Ramos (cell line): ENCODE results near the gene CEP72.
"Not testable (repeated sequence)": the region's sequence is repeated elsewhere in the genome, so short reads cannot be mapped to it uniquely, and the experiment has no call there.

ENCODE experiments used
- in situ Hi-C: fragments of 300-500 bp; cut with MboI; formaldehyde crosslinking; loops from one replicate; pipeline ENCODE4 v1.14.3; 2022; ENCODE audit warnings: low sequenced_read_pairs; ENCODE audit not compliant: unreplicated experiment

The CEP72 gene

GRCh38 chr5:612498-613424 is 621 bp downstream of the CEP72 start:
- in situ Hi-C loops: no loop called here

DNA sequence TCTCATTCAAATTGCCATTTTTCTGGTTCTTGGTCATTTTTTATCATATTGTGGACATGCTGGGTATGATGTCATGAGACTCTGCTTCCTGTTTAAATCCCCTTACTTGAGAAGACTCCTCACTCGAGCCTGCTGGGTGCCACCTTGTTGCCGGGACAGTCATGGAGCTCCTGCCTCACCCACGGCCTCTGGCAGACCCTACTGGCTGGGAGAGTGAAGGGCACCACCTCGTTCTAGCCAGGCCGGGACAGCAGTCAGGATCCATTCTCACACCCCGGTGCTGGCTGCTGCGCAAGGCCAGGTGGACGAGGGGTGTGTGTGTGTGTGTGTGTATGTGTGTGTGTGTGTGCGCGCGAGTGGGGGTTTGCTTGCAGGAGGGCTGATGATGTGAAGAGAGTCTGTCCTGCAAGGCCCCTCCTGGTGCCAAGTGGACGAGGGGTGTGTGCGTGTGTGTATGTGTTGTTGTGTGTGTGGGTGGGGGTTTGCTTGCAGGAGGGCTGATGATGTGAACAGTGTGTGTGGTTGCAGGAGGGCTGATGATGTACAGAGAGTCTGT is 4.4 kb downstream of the CEP72 start:
- in situ Hi-C loops: no loop called here

DNA sequence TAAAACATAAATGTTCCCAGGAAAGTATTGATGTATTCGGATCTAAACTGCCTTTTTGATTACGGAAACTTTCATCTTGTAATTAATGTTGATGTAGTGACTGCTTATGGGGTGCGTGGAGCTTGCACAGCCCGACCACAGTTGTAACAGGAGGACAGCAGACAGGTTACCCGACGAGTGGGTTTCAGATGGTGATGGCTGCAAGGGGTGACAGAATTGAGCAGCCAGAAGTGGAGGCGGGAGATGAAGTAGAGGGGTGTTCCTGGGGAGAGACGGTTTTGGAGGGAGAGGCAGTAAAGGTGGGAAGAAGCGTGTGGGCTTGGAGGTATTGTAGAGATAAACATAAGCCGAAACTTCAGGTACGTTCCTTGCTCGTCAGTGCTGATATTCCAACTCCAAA is 5.8 kb downstream of the CEP72 start:
- in situ Hi-C loops: no loop called here

GRCh38 chr5:618450-618849 is 6.3 kb downstream of the CEP72 start:
- in situ Hi-C loops: no loop called here

- in situ Hi-C loops: no loop called here
Measured at GRCh38 chr5:619444-619843, 7.3 kb downstream of the CEP72 start.

GRCh38 chr5:620152-620551 is 8.0 kb downstream of the CEP72 start:
- in situ Hi-C loops: no loop called here

GRCh38 chr5:620586-621180 is 8.5 kb downstream of the CEP72 start:
- in situ Hi-C loops: no loop called here

DNA sequence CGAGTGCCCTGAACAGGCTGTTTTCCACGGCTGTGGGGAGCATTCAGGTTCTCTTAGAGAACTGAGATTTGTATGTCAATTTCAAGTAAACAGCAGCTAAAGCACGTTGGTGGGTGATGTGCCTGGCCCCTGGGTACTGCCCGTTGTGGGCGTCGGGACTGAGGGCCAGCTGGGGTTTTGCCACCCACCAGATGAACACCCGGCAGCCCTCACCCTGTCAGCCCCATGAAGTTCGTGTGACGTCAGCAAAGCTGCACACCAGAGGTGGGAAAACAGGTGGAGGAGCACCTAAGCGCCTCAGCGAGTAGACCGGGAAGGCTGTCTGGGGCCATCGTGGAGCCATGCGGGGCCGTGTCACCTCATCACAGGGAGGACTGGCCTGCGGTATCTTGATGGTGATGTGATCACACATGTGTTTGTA is 9.2 kb downstream of the CEP72 start:
- in situ Hi-C loops: no loop called here

GRCh38 chr5:622359-622758 is 10.2 kb downstream of the CEP72 start:
- in situ Hi-C loops: no loop called here

DNA sequence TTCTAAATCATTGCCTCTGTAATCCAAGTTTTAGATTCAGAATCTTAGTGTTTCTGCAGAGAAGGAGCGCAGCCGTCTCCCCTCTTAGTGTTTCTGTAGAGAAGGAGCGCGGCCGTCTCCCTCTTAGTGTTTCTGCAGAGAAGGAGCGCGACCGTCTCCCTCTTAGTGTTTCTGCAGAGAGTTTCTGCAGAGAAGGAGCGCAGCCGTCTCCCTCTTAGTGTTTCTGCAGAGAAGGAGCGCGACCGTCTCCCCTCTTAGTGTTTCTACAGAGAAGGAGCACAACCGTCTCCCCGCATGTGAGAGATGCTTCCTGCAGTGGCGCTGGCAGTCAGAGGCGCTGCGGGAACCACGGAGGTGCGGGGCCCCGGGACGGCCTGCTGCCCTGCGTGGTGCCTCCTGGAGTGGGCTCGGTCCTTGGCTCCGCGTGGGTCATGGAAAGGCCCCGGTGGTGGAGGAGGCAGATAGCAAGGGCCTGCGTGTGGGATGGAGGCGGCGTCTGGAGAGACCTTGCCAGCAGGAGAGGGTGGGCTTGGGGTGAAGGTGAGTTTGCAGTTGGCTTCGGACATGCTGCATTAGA is 10.9 kb downstream of the CEP72 start:
- in situ Hi-C loops: no loop called here

DNA sequence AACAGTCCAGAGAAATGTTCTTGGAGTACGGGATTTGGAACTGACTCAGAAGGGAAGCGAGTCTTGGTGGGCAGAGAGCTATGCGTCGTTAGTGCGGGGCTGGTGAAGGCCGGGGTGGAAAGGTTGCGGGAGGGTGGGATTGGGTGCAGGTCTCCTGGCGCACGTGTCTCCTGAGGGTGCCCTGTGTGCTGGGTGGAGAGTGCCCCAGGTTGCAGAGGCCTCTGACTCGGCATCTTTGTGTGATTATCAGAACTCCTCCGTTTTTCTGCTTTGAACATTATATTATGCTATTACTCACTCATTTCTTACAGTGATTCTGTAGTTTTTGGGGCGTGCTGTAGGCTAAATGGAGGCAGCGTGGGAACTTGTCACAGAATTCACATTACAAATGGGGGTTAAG is 11.4 kb downstream of the CEP72 start:
- in situ Hi-C loops: no loop called here

GRCh38 chr5:624118-624950 is 12.2 kb downstream of the CEP72 start:
- in situ Hi-C loops: no loop called here

DNA sequence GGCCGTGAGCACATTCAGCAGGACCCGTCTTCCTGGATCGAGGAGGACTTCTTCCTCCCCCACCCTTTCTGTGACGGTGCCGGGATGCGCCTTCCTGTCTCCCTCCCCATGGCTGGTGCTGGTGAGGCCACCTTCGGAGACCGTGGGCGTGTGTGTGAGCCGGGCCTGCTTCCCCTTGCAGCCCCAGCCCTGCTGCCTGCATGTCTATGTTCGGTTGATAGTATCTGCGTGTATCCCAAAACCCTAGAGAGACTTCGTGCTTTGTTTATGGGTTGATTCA is 12.8 kb downstream of the CEP72 start:
- in situ Hi-C loops: no loop called here

GRCh38 chr5:625516-625915 is 13.4 kb downstream of the CEP72 start:
- in situ Hi-C loops: no loop called here

DNA sequence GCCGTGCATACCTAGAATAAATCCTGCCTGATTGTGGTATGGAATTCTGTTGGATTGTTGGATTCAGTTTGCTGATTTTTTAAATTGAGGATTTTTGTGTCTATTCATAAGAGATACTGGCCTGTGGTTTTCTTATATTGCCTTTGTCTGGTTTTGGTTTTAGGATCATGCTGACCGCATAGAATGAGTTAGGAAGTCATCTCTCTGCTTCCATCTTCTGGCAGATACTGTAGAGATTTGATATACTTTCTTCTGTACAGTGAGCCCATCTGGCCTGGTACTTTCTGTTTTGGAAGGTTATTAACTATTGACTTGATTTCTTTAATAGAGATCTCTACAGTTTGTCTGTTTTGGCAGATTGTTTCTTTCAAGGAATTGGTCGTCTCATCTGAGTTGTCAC is 14.7 kb downstream of the CEP72 start:
- in situ Hi-C loops: no loop called here

GRCh38 chr5:627840-628239 is 15.7 kb downstream of the CEP72 start:
- in situ Hi-C loops: no loop called here

DNA sequence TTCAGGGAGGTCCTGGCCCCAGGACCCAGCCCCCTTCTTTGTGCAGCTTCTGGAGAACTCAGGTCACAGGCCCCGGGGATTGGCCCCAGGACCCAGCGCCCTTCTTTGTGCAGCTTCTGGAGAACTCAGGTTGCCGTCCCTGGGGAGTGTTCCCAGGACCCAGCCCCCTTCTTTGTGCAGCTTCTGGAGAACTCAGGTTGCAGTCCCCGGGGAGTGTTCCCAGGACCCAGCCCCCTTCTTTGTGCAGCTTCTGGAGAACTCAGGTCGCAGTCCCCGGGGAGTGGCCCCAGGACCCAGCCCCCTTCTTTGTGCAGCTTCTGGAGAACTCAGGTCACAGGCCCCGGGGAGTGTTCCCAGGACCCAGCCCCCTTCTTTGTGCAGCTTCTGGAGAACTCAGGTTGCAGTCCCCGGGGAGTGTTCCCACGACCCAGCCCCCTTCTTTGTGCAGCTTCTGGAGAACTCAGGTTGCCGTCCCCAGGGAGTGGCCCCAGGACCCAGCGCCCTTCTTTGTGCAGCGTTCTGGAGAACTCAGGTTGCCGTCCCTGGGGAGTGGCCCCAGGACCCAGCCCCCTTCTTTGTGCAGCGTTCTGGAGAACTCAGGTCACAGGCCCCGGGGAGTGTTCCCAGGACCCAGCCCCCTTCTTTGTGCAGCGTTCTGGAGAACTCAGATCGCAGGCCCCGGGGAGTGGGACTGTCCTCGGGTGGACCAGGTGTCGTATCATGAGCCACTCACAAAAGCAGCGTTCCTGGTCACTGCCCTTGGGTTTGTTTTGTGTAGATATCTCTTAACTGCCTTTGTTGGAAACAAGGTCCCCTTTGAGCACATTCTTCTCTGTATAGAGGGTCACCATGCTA is 16.4 kb downstream of the CEP72 start:
- in situ Hi-C loops: not testable (repeated sequence)

GRCh38 chr5:633501-633955 is 21.4 kb downstream of the CEP72 start:
- in situ Hi-C loops: no loop called here

DNA sequence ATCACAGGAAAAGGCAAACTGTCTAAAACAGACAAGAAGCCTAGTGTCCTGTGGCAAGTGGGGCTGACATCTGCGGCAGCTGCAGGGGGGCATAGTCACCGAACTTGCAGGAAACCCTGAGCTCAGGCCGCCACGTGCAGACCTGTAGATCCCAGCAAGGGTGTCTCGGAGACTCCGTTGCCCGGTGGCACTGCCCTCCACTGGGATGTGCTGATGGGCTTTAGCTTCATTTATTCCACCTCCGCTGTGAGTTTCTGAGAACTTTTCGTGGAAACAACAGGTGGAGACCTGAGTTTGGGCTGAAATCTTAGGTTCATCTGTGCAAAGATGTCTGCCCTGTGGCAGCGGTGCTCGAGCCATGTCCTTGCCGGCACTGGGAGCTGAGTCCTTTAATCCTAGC is 22.1 kb downstream of the CEP72 start:
- in situ Hi-C loops: no loop called here
